Vagina (tissue), 2 donors: ENCODE results near the gene ALB. TPM values are rescaled to one million over a fixed set of nuclear protein-coding genes. Genes with fewer than 3 reads are reported as not detected.

Source experiments
- DNase-seq, 2 donors: peaks; one replicate each; pipeline ENCODE4 v3.0.0-alpha.2; 2017; ENCODE audit errors: extremely low spot score in 2 of 2
- H3K27ac ChIP-seq: fragments of 200-600 bp; sonication (generic); one replicate; pipeline ENCODE4 v1.5.1; 2019
- H3K27me3 ChIP-seq: fragments of 200-600 bp; sonication (generic); one replicate; pipeline ENCODE4 v1.5.1; 2019
- H3K36me3 ChIP-seq, 2 donors: fragments of 200-600 bp; sonication (generic); one replicate each; pipeline ENCODE4 v1.5.1; 2017 to 2019
- H3K4me1 ChIP-seq: fragments of 200-600 bp; sonication (generic); one replicate; pipeline ENCODE4 v1.5.1; 2019
- H3K4me3 ChIP-seq, 2 donors: fragments of 200-600 bp; sonication (generic); 1 replicate in 1 of 2; 2 replicates in 1 of 2; pipeline ENCODE4 v1.5.1; 2016 to 2019
- H3K9me3 ChIP-seq: fragments of 200-600 bp; sonication (generic); one replicate; pipeline ENCODE4 v1.5.1; 2019
- POLR2A ChIP-seq, 2 donors: fragments of 450-650 bp; IDR thresholded peaks; one replicate each; pipeline ENCODE4 v1.6.1; 2017; ENCODE audit warnings: antibody characterized with exemption in 2 of 2, mild to moderate bottlenecking in 2 of 2, moderate library complexity in 2 of 2
- POLR2AphosphoS5 ChIP-seq, 2 donors: sonication (generic); formaldehyde crosslinking; IDR thresholded peaks; one replicate each; pipeline ENCODE4 v1.9.0; 2017; ENCODE audit warnings: antibody characterized with exemption in 2 of 2, mild to moderate bottlenecking in 2 of 2, low read depth in 1 of 2; ENCODE audit not compliant: insufficient read depth in 1 of 2
- intact Hi-C: fragments of 100-400 bp; cut with DNase I; formaldehyde crosslinking; loops from one replicate; pipeline ENCODE4 v1.15.1; 2023
- total RNA-seq: library from RNA; depleted of rRNA; stranded (reverse); fragments of >200 nt; gene quantifications from one replicate; pipeline ENCODE4 v1.2.3, GENCODE V29; 2016
- TF ChIP-seq, protein P1 (sequence below), 3 experiments: fragments of 450-650 bp in 2 of 3; fragments of 200-600 bp in 1 of 3; sonication (generic) in 1 of 3; IDR thresholded peaks; one replicate each; pipeline ENCODE4 v1.5.1; 2017 to 2019; ENCODE audit warnings: antibody characterized with exemption in 3 of 3, mild to moderate bottlenecking in 2 of 3, moderate library complexity in 2 of 3

Gene ALB
- total RNA-seq, 1 donor from 2014 or later = not detected

DNA sequence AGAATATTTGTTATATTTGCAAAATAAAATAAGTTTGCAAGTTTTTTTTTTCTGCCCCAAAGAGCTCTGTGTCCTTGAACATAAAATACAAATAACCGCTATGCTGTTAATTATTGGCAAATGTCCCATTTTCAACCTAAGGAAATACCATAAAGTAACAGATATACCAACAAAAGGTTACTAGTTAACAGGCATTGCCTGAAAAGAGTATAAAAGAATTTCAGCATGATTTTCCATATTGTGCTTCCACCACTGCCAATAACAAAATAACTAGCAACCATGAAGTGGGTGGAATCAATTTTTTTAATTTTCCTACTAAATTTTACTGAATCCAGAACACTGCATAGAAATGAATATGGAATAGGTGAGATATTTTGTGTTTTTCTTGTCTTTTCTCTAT is 31.9 kb downstream of the ALB start, which contains the start of gene AFP:
TSS of gene AFP (plus strand) at position 238 of the 400 bp plus-strand sequence. CDS start at position 280, 42 bp downstream.
- no peak for DNase-seq
- no peak within 1 kb of the TSS for H3K4me3 ChIP-seq
- H3K27ac ChIP-seq = no peak within 1 kb of the TSS
- TF ChIP-seq POLR2A (IDR thresholded peaks at IDR 0.05) = no peak
- TF ChIP-seq POLR2AphosphoS5 (IDR thresholded peaks at IDR 0.05; ENCODE audit: insufficient read depth in 1 of 2, low read depth in 1 of 2) = no peak
- TF ChIP-seq, protein P1, sequence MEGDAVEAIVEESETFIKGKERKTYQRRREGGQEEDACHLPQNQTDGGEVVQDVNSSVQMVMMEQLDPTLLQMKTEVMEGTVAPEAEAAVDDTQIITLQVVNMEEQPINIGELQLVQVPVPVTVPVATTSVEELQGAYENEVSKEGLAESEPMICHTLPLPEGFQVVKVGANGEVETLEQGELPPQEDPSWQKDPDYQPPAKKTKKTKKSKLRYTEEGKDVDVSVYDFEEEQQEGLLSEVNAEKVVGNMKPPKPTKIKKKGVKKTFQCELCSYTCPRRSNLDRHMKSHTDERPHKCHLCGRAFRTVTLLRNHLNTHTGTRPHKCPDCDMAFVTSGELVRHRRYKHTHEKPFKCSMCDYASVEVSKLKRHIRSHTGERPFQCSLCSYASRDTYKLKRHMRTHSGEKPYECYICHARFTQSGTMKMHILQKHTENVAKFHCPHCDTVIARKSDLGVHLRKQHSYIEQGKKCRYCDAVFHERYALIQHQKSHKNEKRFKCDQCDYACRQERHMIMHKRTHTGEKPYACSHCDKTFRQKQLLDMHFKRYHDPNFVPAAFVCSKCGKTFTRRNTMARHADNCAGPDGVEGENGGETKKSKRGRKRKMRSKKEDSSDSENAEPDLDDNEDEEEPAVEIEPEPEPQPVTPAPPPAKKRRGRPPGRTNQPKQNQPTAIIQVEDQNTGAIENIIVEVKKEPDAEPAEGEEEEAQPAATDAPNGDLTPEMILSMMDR (IDR thresholded peaks at IDR 0.05) = no peak
- no peaks in the 10 kb centered on the region for H3K9me3 ChIP-seq
- H3K36me3 ChIP-seq = no peaks in the 10 kb centered on the region
- H3K27me3 ChIP-seq = no peaks in the 10 kb centered on the region
- intact Hi-C loops = no loop called here
- H3K4me1 ChIP-seq = no peaks in the 10 kb centered on the region

DNA sequence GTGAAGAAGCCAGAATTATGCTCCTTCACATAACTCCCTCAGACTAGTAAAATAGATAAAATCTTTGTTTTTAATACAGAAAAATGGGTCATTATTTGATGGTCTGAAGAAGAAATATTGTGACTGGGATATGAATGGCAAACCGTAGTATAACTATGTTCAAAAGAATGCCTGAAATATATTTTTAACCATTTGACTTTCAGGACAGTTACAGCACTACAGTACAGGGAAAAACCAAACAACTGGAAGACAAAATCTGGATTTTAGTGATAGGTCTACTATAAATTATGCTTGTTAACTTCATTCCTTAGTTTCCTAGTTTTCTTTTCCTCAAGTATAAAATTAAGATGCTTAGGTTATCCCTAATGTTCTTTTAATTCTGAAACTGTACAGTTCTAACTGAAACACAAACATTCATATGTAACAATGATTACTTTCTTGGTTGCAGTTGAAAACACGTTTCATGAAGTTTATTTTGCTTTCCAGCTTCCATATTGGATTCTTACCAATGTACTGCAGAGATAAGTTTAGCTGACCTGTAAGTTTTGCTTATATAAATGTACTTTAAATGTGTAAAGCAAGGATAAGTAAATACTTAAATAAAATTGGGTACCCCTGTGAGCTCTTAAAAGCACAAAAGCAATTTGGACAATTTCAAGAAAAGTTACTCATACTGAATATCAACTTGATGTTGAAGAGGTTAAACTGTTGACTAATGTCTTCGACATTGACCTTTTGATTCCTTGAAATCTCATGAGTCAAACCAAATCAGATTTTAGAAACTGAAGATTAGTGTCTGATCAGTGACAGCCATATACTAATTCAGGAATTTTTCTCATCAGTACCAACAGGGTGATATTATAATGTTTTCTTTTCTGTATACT is 32.8 kb downstream of the ALB start:
- DNase-seq = no peak
- Histone ChIP-seq H3K36me3 (no peaks in the 10 kb centered on the region), H3K4me1 (no peaks in the 10 kb centered on the region), H3K9me3 (no peaks in the 10 kb centered on the region), H3K4me3 (no peak overlapping the region), H3K27me3 (no peaks in the 10 kb centered on the region), H3K27ac (no peak overlapping the region)
- TF ChIP-seq POLR2AphosphoS5 (IDR thresholded peaks at IDR 0.05; ENCODE audit: insufficient read depth in 1 of 2, low read depth in 1 of 2) (no peak), POLR2A (IDR thresholded peaks at IDR 0.05) (no peak)
- intact Hi-C loops = no loop called here

- H3K9me3 ChIP-seq = no peaks in the 10 kb centered on the region
- intact Hi-C loops = no loop called here
- no peak for DNase-seq
- no peak overlapping the region for H3K27ac ChIP-seq
- H3K36me3 ChIP-seq = no peaks in the 10 kb centered on the region
- H3K4me3 ChIP-seq = no peak overlapping the region
- TF ChIP-seq POLR2A (IDR thresholded peaks at IDR 0.05) (no peak), POLR2AphosphoS5 (IDR thresholded peaks at IDR 0.05; ENCODE audit: insufficient read depth in 1 of 2, low read depth in 1 of 2) (no peak)
- TF ChIP-seq, protein P1 (IDR thresholded peaks at IDR 0.05) = no peak
- H3K4me1 ChIP-seq = no peaks in the 10 kb centered on the region
- H3K27me3 ChIP-seq = no peaks in the 10 kb centered on the region
Measured at GRCh38 chr4:73437558-73437956, 33.5 kb downstream of the ALB start.

DNA sequence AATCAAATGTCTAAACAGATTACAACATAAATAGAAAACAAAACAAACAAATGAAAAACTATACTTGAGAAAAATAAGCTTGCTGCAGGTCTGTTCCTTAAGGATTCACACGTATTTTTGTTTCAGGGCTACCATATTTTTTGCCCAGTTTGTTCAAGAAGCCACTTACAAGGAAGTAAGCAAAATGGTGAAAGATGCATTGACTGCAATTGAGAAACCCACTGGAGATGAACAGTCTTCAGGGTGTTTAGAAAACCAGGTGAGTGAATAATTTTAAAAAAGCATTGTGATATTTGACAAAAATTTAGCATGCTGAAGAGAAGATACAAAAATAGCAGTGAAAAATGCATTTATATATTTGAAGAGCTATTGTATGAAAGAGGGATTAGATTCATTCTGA is 34.0 kb downstream of the ALB start:
- H3K36me3 ChIP-seq = no peaks in the 10 kb centered on the region
- TF ChIP-seq POLR2AphosphoS5 (IDR thresholded peaks at IDR 0.05; ENCODE audit: insufficient read depth in 1 of 2, low read depth in 1 of 2) = no peak
- no peaks in the 10 kb centered on the region for H3K27me3 ChIP-seq
- H3K27ac ChIP-seq = no peak overlapping the region
- no peak overlapping the region for H3K4me3 ChIP-seq
- DNase-seq = no peak
- intact Hi-C loops = no loop called here
- no peaks in the 10 kb centered on the region for H3K9me3 ChIP-seq
- H3K4me1 ChIP-seq = no peaks in the 10 kb centered on the region

DNA sequence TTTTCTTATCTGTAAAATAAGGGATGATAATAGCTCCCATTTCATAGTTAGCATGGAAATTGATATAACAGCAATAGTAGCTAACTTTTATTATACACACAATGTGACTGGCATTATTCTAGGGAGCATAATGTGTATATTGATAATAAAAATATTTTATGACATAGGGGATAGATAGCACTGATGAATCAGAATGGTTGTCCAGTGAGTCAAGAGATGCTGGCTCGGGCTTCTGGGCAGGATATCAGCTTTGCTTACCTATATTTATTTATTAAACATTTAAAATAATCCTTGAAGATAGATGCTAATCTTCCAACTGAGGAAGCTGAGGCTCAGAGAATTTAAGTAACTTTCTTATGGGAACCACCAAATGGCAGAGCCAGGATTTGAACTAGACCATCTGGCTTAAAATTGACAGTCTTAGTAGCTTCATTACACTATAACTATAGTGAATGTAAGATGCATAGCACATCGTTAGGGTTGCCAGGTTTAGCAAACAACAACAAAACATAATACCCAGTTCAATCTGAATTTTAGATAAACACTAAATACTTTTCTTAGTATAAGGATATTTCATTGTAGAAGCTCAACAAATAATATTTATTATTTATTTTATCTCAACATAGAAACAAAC is 34.6 kb downstream of the ALB start:
- Histone ChIP-seq H3K4me1 (no peaks in the 10 kb centered on the region), H3K4me3 (no peak overlapping the region), H3K27me3 (no peaks in the 10 kb centered on the region), H3K9me3 (no peaks in the 10 kb centered on the region), H3K36me3 (no peaks in the 10 kb centered on the region), H3K27ac (no peak overlapping the region)
- intact Hi-C loops = no loop called here
- TF ChIP-seq POLR2A (IDR thresholded peaks at IDR 0.05) = no peak
- TF ChIP-seq, protein P1 (IDR thresholded peaks at IDR 0.05) = no peak
- no peak for TF ChIP-seq POLR2AphosphoS5 (IDR thresholded peaks at IDR 0.05; ENCODE audit: insufficient read depth in 1 of 2, low read depth in 1 of 2)
- no peak for DNase-seq
